ENCODE data around the gene ITIH4. TPM values are rescaled to one million over a fixed set of nuclear protein-coding genes. Genes with fewer than 3 reads are reported as not detected.
"Not testable (repeated sequence)": the region's sequence is repeated elsewhere in the genome, so short reads cannot be mapped to it uniquely, and the experiment has no call there.

The ITIH4 gene
- total RNA-seq, 6 experiments from 2014 or later: 1,573 to 4,137 (median 3,531) TPM

- TF ChIP-seq, protein P1, sequence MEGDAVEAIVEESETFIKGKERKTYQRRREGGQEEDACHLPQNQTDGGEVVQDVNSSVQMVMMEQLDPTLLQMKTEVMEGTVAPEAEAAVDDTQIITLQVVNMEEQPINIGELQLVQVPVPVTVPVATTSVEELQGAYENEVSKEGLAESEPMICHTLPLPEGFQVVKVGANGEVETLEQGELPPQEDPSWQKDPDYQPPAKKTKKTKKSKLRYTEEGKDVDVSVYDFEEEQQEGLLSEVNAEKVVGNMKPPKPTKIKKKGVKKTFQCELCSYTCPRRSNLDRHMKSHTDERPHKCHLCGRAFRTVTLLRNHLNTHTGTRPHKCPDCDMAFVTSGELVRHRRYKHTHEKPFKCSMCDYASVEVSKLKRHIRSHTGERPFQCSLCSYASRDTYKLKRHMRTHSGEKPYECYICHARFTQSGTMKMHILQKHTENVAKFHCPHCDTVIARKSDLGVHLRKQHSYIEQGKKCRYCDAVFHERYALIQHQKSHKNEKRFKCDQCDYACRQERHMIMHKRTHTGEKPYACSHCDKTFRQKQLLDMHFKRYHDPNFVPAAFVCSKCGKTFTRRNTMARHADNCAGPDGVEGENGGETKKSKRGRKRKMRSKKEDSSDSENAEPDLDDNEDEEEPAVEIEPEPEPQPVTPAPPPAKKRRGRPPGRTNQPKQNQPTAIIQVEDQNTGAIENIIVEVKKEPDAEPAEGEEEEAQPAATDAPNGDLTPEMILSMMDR (IDR thresholded peaks at IDR 0.05): no peak
- TF ChIP-seq POLR2A (IDR thresholded peaks at IDR 0.05): no peak
- intact Hi-C loops (cut with DNase I): no loop called here
- WGBS (ENCODE audit: insufficient coverage, low coverage, low lambda C conversion rate, missing lambda C conversion rate): 30% methylated on average over 6 of the region's 11 CpGs
- DNase-seq (peak in 2 of 3 donors; percentile 29 to 46), ATAC-seq (no peak)
- H3K9me3 ChIP-seq: no peaks in the 10 kb centered on the region
- H3K4me3 ChIP-seq: peak overlapping the region; percentile 55 to 73 (median 56)
- H3K4me1 ChIP-seq: peaks cover 0 to 66% (median 25%) of the 10 kb centered on the region in 4 donors
- peak overlapping the region; percentile 70 to 95 (median 86) for H3K27ac ChIP-seq
- H3K36me3 ChIP-seq: peaks cover 0 to 36% (median 15%) of the 10 kb centered on the region in 4 donors
- H3K27me3 ChIP-seq: no peaks in the 10 kb centered on the region
Measured at GRCh38 chr3:52779011-52779836, 51.2 kb downstream of the ITIH4 start.

GRCh38 chr3:52777959-52778805 lies 52.3 kb downstream of the ITIH4 start:
- intact Hi-C loops (cut with DNase I): no loop called here
- no peaks in the 10 kb centered on the region for H3K27me3 ChIP-seq
- ATAC-seq (peak; percentile 42 to 52 (median 48)), DNase-seq (peak; percentile 76 to 85 (median 82))
- peaks cover 0 to 76% (median 30%) of the 10 kb centered on the region in 4 donors for H3K4me1 ChIP-seq
- WGBS (ENCODE audit: insufficient coverage, low coverage, low lambda C conversion rate, missing lambda C conversion rate): 28% methylated on average over 12 of the region's 17 CpGs
- H3K36me3 ChIP-seq: peaks cover 0 to 25% (median 9%) of the 10 kb centered on the region in 4 donors
- peak overlapping the region; percentile 55 to 73 (median 56) for H3K4me3 ChIP-seq
- TF ChIP-seq POLR2A (IDR thresholded peaks at IDR 0.05): peak; percentile 75
- TF ChIP-seq, protein P1 (IDR thresholded peaks at IDR 0.05): no peak
- H3K27ac ChIP-seq: peak overlapping the region; percentile 70 to 95 (median 86)
- H3K9me3 ChIP-seq: no peaks in the 10 kb centered on the region

GRCh38 chr3:52777127-52777958 lies 53.1 kb downstream of the ITIH4 start, which contains the start of gene ITIH1:
TSS of gene ITIH1 (plus strand) at chr3:52777599. CDS start at chr3:52777616, 17 bp downstream.
- Histone ChIP-seq H3K27me3 (no peaks in the 10 kb centered on the region), H3K4me1 (peaks cover 0 to 76% (median 30%) of the 10 kb centered on the region in 4 donors), H3K4me3 (peak within 1 kb of the TSS; percentile 55 to 73 (median 56)), H3K9me3 (no peaks in the 10 kb centered on the region), H3K27ac (peak within 1 kb of the TSS; percentile 70 to 95 (median 86)), H3K36me3 (peaks cover 0 to 17% (median 5%) of the 10 kb centered on the region in 4 donors)
- WGBS (ENCODE audit: insufficient coverage, low coverage, low lambda C conversion rate, missing lambda C conversion rate): 39% methylated on average over 5 of the region's 12 CpGs
- intact Hi-C loops (cut with DNase I): no loop called here
- TF ChIP-seq, protein P1 (IDR thresholded peaks at IDR 0.05): no peak
- peak; percentile 57 for TF ChIP-seq POLR2A (IDR thresholded peaks at IDR 0.05)
- ATAC-seq (peak; percentile 45 to 64 (median 60)), DNase-seq (peak; percentile 60 to 74 (median 71))

DNA sequence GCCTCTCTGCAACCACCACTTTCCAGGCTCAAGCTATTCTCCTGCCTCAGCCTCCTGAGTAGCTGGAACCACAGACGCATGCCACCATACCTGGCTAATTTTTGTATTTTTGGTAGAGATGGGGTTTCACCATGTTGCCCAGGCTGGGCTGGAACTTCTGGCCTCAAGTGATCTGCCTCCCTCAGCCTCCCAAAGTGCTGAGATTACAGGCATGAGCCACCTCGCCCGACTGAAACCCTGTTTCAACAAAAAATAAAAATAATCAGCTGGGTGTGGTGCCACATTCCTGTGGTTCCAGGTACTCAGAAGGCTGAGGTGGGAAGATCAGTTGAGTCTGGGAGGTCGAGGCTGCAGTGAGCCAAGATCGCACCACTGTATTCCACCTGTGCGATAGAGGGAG lies 54.0 kb downstream of the ITIH4 start:
- whole genome bisulfite sequencing (ENCODE audit: insufficient coverage, low coverage, low lambda C conversion rate, missing lambda C conversion rate): 43% methylated on average over 6 of the region's 6 CpGs
- intact Hi-C loops (cut with DNase I); DNase-seq; H3K9me3 ChIP-seq; H3K27me3 ChIP-seq; H3K36me3 ChIP-seq; ATAC-seq: not testable (repeated sequence)
- H3K4me3 ChIP-seq: peak overlapping the region; percentile 55 to 73 (median 56)
- H3K27ac ChIP-seq: peak overlapping the region; percentile 70 to 95 (median 86)
- peaks cover 0 to 76% (median 30%) of the 10 kb centered on the region in 4 donors for H3K4me1 ChIP-seq
